GM10266 (cell line): ENCODE results near the gene SKI.

Source experiments
- DNase-seq: peaks from one replicate; pipeline ENCODE4 v3.0.0; 2012; ENCODE audit errors: extremely low spot score
- CTCF ChIP-seq: IDR thresholded peaks from 2 replicates; pipeline ENCODE4 v1.5.1; 2012; ENCODE audit warnings: mild to moderate bottlenecking, low read depth; ENCODE audit not compliant: control insufficient read depth, insufficient read depth; ENCODE audit errors: missing control alignments

Gene SKI

GRCh38 chr1:2307064-2307605, 79.0 kb downstream of the SKI start:
- no peak for DNase-seq
- no peak for TF ChIP-seq CTCF

DNA sequence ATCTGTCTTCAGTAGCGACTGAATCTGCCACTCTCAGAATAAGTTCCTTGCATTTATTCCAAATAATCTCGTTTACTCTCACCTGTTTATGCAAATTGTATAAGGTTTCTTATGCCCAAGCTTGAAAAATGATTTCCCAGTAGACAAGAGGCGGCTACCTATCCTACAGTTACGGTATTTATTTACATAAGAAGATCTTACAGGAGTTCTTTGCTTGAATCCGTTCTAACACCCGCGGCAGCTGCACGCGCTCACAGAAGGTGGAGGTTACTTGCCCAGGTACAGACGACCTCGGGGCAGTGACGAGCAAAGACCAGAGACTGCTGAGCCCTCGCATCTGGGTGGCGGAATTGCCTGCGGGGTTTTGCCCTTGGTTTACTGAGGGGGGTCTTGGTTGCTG, 79.9 kb downstream of the SKI start:
- no peak for TF ChIP-seq CTCF
- DNase-seq = no peak

DNA sequence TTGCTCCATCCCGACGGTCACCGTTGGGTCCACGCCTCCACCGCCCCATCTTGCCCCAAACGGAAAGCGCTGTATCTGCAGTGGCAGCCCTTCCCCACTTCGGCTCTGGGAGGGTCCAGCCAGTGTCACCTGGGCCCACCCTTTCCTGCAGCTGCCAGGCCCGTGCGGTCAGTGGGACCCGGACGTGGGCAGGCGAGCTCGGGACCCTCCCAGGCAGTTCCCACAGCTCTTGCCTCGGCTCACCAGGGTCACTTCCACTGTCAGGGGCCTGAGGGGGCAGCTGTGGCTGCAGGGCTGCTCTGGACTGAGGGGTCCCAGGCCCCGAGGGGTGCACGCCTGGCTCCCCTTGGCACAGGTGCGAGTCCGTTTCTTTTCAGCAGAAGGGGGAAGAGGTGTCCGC, 80.7 kb downstream of the SKI start:
- DNase-seq = no peak
- no peak for TF ChIP-seq CTCF

DNA sequence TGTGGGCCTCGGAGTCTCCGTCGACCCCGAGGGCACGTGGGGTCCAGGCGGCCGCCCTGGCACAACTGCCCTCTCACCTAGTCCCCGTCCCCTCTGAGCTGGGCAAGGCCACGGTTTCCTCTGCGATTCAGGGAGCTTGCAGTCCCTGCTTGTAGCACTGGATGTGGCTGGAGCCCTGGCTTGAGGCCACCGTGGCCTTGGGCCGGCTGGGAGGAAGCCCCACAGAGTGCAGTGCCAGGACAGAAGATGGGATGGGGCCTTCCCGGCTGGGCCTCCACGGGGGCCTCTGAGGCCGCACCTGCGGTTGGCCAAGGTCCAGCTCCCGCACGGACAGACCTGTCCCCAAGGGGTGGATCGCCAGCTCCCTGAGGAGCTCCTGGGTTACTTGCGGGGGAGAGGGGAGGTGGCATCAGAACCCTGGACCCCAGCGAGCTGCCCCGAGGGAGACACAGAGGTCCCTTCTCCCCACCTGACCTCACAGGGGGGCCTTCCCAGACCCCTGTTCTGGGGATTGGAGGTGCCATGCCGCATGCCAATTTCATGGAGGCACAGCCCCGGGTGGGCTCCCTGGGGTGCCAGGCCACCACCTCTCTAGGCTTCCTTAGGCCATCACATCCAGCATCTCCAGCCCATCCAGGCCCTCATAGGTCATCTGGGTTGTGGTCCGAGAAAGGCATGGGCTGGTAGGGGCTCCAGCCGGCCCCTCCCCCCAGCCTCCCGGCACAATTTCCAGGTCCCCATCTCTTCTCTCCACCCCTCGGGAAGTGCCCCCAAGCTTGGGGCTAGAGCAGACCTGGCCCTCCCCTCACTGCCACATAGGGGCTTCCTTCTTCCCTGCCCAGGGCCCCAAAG, 82.4 kb downstream of the SKI start:
- DNase-seq = no peak
- no peak for TF ChIP-seq CTCF

- DNase-seq = peak; percentile 78
- peak; percentile 42 for TF ChIP-seq CTCF
Measured at GRCh38 chr1:2311184-2312032, 83.3 kb downstream of the SKI start.

- no peak for TF ChIP-seq CTCF
- no peak for DNase-seq
Measured at GRCh38 chr1:2312160-2312514, 84.0 kb downstream of the SKI start.
